SK-N-SH (cell line): ENCODE results near the gene A1BG. TPM values are rescaled to one million over a fixed set of nuclear protein-coding genes. Genes with fewer than 3 reads are reported as not detected.

ENCODE experiments used
- CTCF ChIA-PET: fragments of 300-600, 350-600 bp; formaldehyde crosslinking; extraction: SDS; loops from one replicate; lab custom pipeline; 2021; lab: Yijun Ruan, JAX
- POLR2A ChIA-PET: fragments of 350-600 bp; sonication (Branson Sonifier 250); formaldehyde crosslinking; extraction: SDS; loops from one replicate; lab custom pipeline; 2020; ENCODE audit warnings: antibody characterized with exemption, inconsistent platforms; lab: Yijun Ruan, JAX
- DNase-seq: peaks from one replicate; pipeline ENCODE4 v3.0.0; 2012
- H2AFZ ChIP-seq: fragments of 200-600 bp; sonication (generic); 2 replicates; pipeline ENCODE4 v1.8.1; 2016; ENCODE audit warnings: antibody characterized with exemption, mild to moderate bottlenecking, low read depth
- H3F3A ChIP-seq: fragments of 200-600 bp; sonication (generic); replicated peaks from 2 replicates; pipeline ENCODE3; 2016; ENCODE audit warnings: antibody characterized with exemption, mild to moderate bottlenecking; ENCODE audit not compliant: insufficient read depth
- H3K27ac ChIP-seq, 2 experiments: fragments of 200-500 bp in 1 of 2; fragments of 200-600 bp in 1 of 2; sonication (Bioruptor generic) in 1 of 2; sonication (generic), shearing (Covaris generic) in 1 of 2; 2 replicates each; pipeline versions ENCODE4 v1.5.1 to v1.6.1; 2014 to 2016; ENCODE audit warnings: low read depth in 2 of 2, inconsistent platforms in 1 of 2, low read length in 1 of 2, mild to moderate bottlenecking in 1 of 2, mixed read lengths in 1 of 2
- H3K27me3 ChIP-seq: fragments of 200-600 bp; sonication (generic), shearing (Covaris generic); 2 replicates; pipeline ENCODE4 v1.6.1; 2016; ENCODE audit warnings: mixed run types; ENCODE audit not compliant: insufficient read depth
- H3K36me3 ChIP-seq, 2 experiments: fragments of 200-500 bp in 1 of 2; fragments of 200-600 bp in 1 of 2; sonication (Bioruptor generic) in 1 of 2; sonication (generic) in 1 of 2; replicated peaks in 1 of 2; 2 replicates each; pipeline versions ENCODE3 to v1.5.1; 2014 to 2016; ENCODE audit warnings: low read length in 1 of 2, mild to moderate bottlenecking in 1 of 2; ENCODE audit not compliant: insufficient read depth in 2 of 2, control insufficient read depth in 1 of 2
- H3K4me1 ChIP-seq, 2 experiments: fragments of 200-500 bp in 1 of 2; fragments of 200-600 bp in 1 of 2; sonication (Bioruptor generic) in 1 of 2; sonication (generic), shearing (Covaris generic) in 1 of 2; 2 replicates each; pipeline versions ENCODE4 v1.5.1 to v1.6.1; 2014 to 2016; ENCODE audit warnings: low read depth in 1 of 2, low read length in 1 of 2, mixed run types in 1 of 2; ENCODE audit not compliant: insufficient read depth in 2 of 2, control insufficient read depth in 1 of 2
- H3K4me2 ChIP-seq: fragments of 200-600 bp; sonication (generic), shearing (Covaris generic); 2 replicates; pipeline ENCODE4 v1.6.1; 2017; ENCODE audit warnings: mixed run types
- H3K4me3 ChIP-seq, 2 experiments: fragments of 200-500 bp in 1 of 2; fragments of 200-600 bp in 1 of 2; sonication (Bioruptor generic) in 1 of 2; sonication (generic), shearing (Covaris generic) in 1 of 2; 2 replicates each; pipeline versions ENCODE4 v1.5.1 to v1.8.1; 2014 to 2016; ENCODE audit warnings: low read depth in 2 of 2, inconsistent platforms in 1 of 2, low read length in 1 of 2, mild to moderate bottlenecking in 1 of 2, mixed read lengths in 1 of 2, moderate library complexity in 1 of 2
- H3K79me2 ChIP-seq: fragments of 200-600 bp; sonication (generic); 2 replicates; pipeline ENCODE4 v1.8.1; 2017; ENCODE audit warnings: mild to moderate bottlenecking; ENCODE audit not compliant: insufficient read depth
- H3K9ac ChIP-seq: fragments of 200-600 bp; sonication (generic); 2 replicates; pipeline ENCODE4 v1.6.1; 2017; ENCODE audit warnings: mixed run types
- H3K9me2 ChIP-seq: fragments of 200-600 bp; sonication (generic); 2 replicates; pipeline ENCODE4 v1.6.1; 2017; ENCODE audit warnings: mixed run types
- H3K9me3 ChIP-seq: fragments of 200-600 bp; sonication (generic); 2 replicates; pipeline ENCODE4 v1.6.1; 2017; ENCODE audit warnings: mixed run types, mild to moderate bottlenecking, moderate library complexity
- H4K20me1 ChIP-seq: fragments of 200-600 bp; sonication (generic); 2 replicates; pipeline ENCODE4 v1.6.1; 2017; ENCODE audit warnings: mild to moderate bottlenecking, mixed run types; ENCODE audit not compliant: insufficient read depth
- CHD2 ChIP-seq: fragments of 150-350 bp; IDR thresholded peaks from 2 replicates; pipeline ENCODE4 v1.6.1; 2018; ENCODE audit warnings: low read length; ENCODE audit not compliant: partially characterized antibody
- FOSL2 ChIP-seq: IDR thresholded peaks from 2 replicates; pipeline ENCODE4 v1.4.0; 2012; ENCODE audit warnings: low read depth, mild to moderate bottlenecking, moderate library complexity, borderline replicate concordance
- FOXM1 ChIP-seq: IDR thresholded peaks from 2 replicates; pipeline ENCODE4 v1.4.0; 2012; ENCODE audit warnings: low read depth, mild to moderate bottlenecking
- IRF3 ChIP-seq: fragments of 150-350 bp; IDR thresholded peaks from 2 replicates; pipeline ENCODE4 v1.6.1; 2016; ENCODE audit warnings: mild to moderate bottlenecking, low read depth, low read length
- MXI1 ChIP-seq: IDR thresholded peaks from 2 replicates; pipeline ENCODE4 v1.6.1; 2012; ENCODE audit warnings: mild to moderate bottlenecking, low read depth, low read length, improper control_type of control experiment
- RAD21 ChIP-seq: IDR thresholded peaks from 2 replicates; pipeline ENCODE4 v1.6.1; 2012; ENCODE audit warnings: mild to moderate bottlenecking, low read length
- SMC3 ChIP-seq: IDR thresholded peaks from 2 replicates; pipeline ENCODE4 v1.6.1; 2012; ENCODE audit warnings: low read depth, low read length, improper control_type of control experiment
- TCF12 ChIP-seq: IDR thresholded peaks from 2 replicates; pipeline ENCODE4 v1.4.0; 2012
- TEAD4 ChIP-seq: IDR thresholded peaks from 2 replicates; pipeline ENCODE4 v1.4.0; 2012; ENCODE audit warnings: mild to moderate bottlenecking, borderline replicate concordance; ENCODE audit not compliant: insufficient read depth
- WGBS: methylation state at CpG from one replicate; pipeline ENCODE4 v1.1.6; 2017; ENCODE audit warnings: low lambda C conversion rate; 5-methylcytosine and 5-hydroxymethylcytosine counted together
- polyA plus RNA-seq, 3 experiments: library from polyadenylated mRNA; depleted of rRNA; stranded (reverse); fragments of >200 nt; gene quantifications; 2 replicates each; pipeline ENCODE4 v1.2.3, GENCODE V29; 2012
- TF ChIP-seq, protein P1 (sequence below): IDR thresholded peaks from 2 replicates; pipeline ENCODE4; 2012
- TF ChIP-seq, protein P2 (sequence below): fragments of 150-350 bp; IDR thresholded peaks from 2 replicates; pipeline ENCODE4 v1.6.1; 2017; ENCODE audit warnings: antibody characterized with exemption, low read length, low read depth, borderline replicate concordance

The A1BG gene
- polyA plus RNA-seq, 1 of the 3 experiments (the other 2 are of a cell fraction): 62.6 TPM

DNA sequence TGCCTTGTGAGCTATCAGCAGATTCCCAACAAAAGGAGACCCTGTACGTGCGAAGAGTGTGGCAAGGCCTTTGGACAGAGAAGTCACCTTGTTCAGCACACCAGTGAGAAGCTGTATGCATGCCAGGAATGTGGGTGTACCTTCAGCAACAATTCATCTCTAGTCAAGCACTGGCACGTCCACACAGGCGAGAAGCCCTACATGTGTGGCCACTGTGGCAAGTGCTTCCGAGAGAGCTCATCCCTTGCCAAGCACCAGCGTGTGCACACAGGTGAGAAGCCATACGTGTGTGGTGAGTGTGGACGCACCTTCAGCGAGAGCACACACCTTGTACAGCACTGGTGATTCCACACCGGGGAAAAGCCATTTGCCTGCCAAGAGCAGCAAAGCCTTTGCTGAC lies 34.1 kb downstream of the A1BG start:
- H3K9ac ChIP-seq: no peak overlapping the region
- peaks cover 5% of the 10 kb centered on the region; the same call in 1 of the 2 replicates for H4K20me1 ChIP-seq
- DNase-seq: no peak
- H3K4me3 ChIP-seq: no peak overlapping the region
- H3K27ac ChIP-seq: no peak overlapping the region
- POLR2A ChIA-PET: no interaction called here
- WGBS: 91% methylated on average over 10 of the region's 10 CpGs
- no peak overlapping the region for H2AFZ ChIP-seq
- H3K79me2 ChIP-seq: peaks cover 7% of the 10 kb centered on the region
- no peak overlapping the region for H3K4me2 ChIP-seq
- peaks cover 15 to 17% of the 10 kb centered on the region in 2 experiments for H3K36me3 ChIP-seq
- H3K9me3 ChIP-seq: no peaks in the 10 kb centered on the region
- no peaks in the 10 kb centered on the region for H3K9me2 ChIP-seq
- H3K27me3 ChIP-seq: no peaks in the 10 kb centered on the region
- TF ChIP-seq, protein P1, sequence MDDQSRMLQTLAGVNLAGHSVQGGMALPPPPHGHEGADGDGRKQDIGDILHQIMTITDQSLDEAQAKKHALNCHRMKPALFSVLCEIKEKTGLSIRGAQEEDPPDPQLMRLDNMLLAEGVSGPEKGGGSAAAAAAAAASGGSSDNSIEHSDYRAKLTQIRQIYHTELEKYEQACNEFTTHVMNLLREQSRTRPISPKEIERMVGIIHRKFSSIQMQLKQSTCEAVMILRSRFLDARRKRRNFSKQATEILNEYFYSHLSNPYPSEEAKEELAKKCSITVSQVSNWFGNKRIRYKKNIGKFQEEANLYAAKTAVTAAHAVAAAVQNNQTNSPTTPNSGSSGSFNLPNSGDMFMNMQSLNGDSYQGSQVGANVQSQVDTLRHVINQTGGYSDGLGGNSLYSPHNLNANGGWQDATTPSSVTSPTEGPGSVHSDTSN: no peak
- TF ChIP-seq TEAD4 (no peak), MXI1 (no peak), CHD2 (no peak), RAD21 (no peak), TCF12 (no peak), FOSL2 (no peak), FOXM1 (no peak), IRF3 (no peak)
- TF ChIP-seq, protein P2, sequence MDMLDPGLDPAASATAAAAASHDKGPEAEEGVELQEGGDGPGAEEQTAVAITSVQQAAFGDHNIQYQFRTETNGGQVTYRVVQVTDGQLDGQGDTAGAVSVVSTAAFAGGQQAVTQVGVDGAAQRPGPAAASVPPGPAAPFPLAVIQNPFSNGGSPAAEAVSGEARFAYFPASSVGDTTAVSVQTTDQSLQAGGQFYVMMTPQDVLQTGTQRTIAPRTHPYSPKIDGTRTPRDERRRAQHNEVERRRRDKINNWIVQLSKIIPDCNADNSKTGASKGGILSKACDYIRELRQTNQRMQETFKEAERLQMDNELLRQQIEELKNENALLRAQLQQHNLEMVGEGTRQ: no peak
- H3K4me1 ChIP-seq: no peaks in the 10 kb centered on the region
- CTCF ChIA-PET: no interaction called here
- peaks cover under 1% of the 10 kb centered on the region for H3F3A ChIP-seq

GRCh38 chr19:58318297-58318696 lies 35.0 kb downstream of the A1BG start:
- H2AFZ ChIP-seq: no peak overlapping the region
- peaks cover 5% of the 10 kb centered on the region; the same call in 1 of the 2 replicates for H3K79me2 ChIP-seq
- peaks cover 5% of the 10 kb centered on the region; the same call in 1 of the 2 replicates for H4K20me1 ChIP-seq
- H3K9ac ChIP-seq: no peak overlapping the region
- H3K4me3 ChIP-seq: no peak overlapping the region
- no peak overlapping the region for H3K4me2 ChIP-seq
- no peaks in the 10 kb centered on the region for H3K4me1 ChIP-seq
- TF ChIP-seq SMC3: no peak
- TF ChIP-seq, all 33 proteins: peak for 0
- peaks cover 3% of the 10 kb centered on the region for H3F3A ChIP-seq
- H3K27me3 ChIP-seq: no peaks in the 10 kb centered on the region
- ChIA-PET CTCF (no interaction called here), POLR2A (interaction anchor here (1.1 kb wide), 1 partner anchor 29 kb away, joined by 3 read pairs; no protein-coding TSS in a partner anchor)
- no peak for DNase-seq
- no peaks in the 10 kb centered on the region for H3K9me3 ChIP-seq
- peaks cover 24 to 26% of the 10 kb centered on the region in 2 experiments for H3K36me3 ChIP-seq
- H3K9me2 ChIP-seq: no peaks in the 10 kb centered on the region
- H3K27ac ChIP-seq: no peak overlapping the region
- 64% methylated on average over 4 of the region's 4 CpGs for WGBS
